ENCODE measurements around the gene SUPT20H. TPM values are rescaled to one million over a fixed set of nuclear protein-coding genes. Genes with fewer than 3 reads are reported as not detected.

Gene SUPT20H
- total RNA-seq, 1 donor from 2014 or later, result 55.3 TPM

DNA sequence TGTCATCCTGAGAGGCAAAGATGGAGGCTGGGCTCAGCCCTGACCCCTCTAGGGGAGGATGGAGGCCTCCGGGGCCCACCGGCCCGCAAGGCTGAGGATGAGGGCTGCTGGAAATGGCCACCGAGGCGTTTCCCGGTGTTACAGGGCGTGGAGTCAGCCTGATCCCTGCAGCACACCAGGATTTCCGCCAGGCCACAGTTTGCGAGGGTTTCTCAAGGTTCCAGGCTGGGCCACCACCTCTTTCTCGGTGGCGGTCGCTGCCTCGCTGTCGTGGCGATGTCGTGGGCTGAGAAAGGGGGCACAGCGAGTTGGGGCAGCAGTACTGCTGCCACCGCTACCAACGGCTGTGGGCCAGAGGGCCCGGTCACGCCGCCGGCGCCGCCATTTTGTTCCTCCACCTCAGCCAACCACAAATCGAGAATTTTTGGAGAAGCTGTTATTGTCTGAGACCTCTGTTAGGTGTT, 45.8 kb upstream of the SUPT20H start, which contains the start of gene CSNK1A1L:
Gene CSNK1A1L (minus strand): TSS at position 414 of the 464 bp plus-strand sequence. CDS start 408 bp downstream, at position 6.
- Histone ChIP-seq H3K36me3 (no peaks in the 10 kb centered on the region), H3K27ac (no peak within 1 kb of the TSS), H3K4me1 (no peaks in the 10 kb centered on the region), H3K4me3 (no peak within 1 kb of the TSS), H3K27me3 (ENCODE audit: low read depth) (peaks cover 5% of the 10 kb centered on the region), H3K9me3 (no peaks in the 10 kb centered on the region)
- intact Hi-C loops (cut with DNase I), result loop anchor here (10.0 kb wide), 1 partner anchor 500 kb away; no protein-coding TSS in a partner anchor
- ATAC-seq (no peak), DNase-seq (no peak)
- TF ChIP-seq, protein P1, sequence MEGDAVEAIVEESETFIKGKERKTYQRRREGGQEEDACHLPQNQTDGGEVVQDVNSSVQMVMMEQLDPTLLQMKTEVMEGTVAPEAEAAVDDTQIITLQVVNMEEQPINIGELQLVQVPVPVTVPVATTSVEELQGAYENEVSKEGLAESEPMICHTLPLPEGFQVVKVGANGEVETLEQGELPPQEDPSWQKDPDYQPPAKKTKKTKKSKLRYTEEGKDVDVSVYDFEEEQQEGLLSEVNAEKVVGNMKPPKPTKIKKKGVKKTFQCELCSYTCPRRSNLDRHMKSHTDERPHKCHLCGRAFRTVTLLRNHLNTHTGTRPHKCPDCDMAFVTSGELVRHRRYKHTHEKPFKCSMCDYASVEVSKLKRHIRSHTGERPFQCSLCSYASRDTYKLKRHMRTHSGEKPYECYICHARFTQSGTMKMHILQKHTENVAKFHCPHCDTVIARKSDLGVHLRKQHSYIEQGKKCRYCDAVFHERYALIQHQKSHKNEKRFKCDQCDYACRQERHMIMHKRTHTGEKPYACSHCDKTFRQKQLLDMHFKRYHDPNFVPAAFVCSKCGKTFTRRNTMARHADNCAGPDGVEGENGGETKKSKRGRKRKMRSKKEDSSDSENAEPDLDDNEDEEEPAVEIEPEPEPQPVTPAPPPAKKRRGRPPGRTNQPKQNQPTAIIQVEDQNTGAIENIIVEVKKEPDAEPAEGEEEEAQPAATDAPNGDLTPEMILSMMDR (IDR thresholded peaks at IDR 0.05), result no peak

DNA sequence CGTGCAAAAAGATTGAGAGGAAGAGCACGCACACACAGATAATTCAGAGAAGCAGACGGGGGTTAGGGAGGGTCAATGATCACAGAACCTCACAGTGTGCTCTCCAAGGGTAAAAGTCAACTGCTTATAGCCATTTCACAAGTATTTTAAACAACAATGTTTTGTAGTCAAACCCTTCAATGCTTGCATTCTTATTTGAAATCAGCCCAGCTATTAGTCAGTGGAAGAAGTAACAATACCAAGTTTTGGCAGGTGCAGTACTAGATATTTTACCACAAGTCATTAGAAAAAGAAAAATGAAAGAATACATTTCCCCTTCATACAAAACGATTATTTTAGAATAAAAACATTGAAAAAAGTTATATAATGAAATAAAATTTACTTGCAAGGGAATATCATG, 43.4 kb upstream of the SUPT20H start:
- DNase-seq, result no peak
- Histone ChIP-seq H3K27me3 (ENCODE audit: low read depth) (peaks cover 5% of the 10 kb centered on the region), H3K27ac (no peak overlapping the region), H3K9me3 (no peaks in the 10 kb centered on the region), H3K4me1 (no peaks in the 10 kb centered on the region), H3K36me3 (no peaks in the 10 kb centered on the region), H3K4me3 (no peak overlapping the region)
- ATAC-seq, result no peak
- TF ChIP-seq, protein P1 (IDR thresholded peaks at IDR 0.05), result no peak
- intact Hi-C loops (cut with DNase I), result loop anchor here (10.0 kb wide), 1 partner anchor 502 kb away; no protein-coding TSS in a partner anchor

GRCh38 chr13:37101201-37101600, 41.7 kb upstream of the SUPT20H start:
- no peak overlapping the region for H3K27ac ChIP-seq
- TF ChIP-seq, protein P1 (IDR thresholded peaks at IDR 0.05), result no peak
- no peaks in the 10 kb centered on the region for H3K4me1 ChIP-seq
- intact Hi-C loops (cut with DNase I), result loop anchor here (10.0 kb wide), 1 partner anchor 504 kb away; no protein-coding TSS in a partner anchor
- no peaks in the 10 kb centered on the region for H3K36me3 ChIP-seq
- ATAC-seq, result no peak
- H3K9me3 ChIP-seq, result no peaks in the 10 kb centered on the region
- H3K4me3 ChIP-seq, result no peak overlapping the region
- no peak for DNase-seq
- H3K27me3 ChIP-seq (ENCODE audit: low read depth), result peaks cover 5% of the 10 kb centered on the region

GRCh38 chr13:37100731-37101130, 41.2 kb upstream of the SUPT20H start:
- H3K9me3 ChIP-seq, result no peaks in the 10 kb centered on the region
- H3K36me3 ChIP-seq, result no peaks in the 10 kb centered on the region
- ATAC-seq (no peak), DNase-seq (no peak)
- H3K4me3 ChIP-seq, result no peak overlapping the region
- peaks cover 5% of the 10 kb centered on the region for H3K27me3 ChIP-seq (ENCODE audit: low read depth)
- H3K27ac ChIP-seq, result no peak overlapping the region
- no peaks in the 10 kb centered on the region for H3K4me1 ChIP-seq
- TF ChIP-seq, protein P1 (IDR thresholded peaks at IDR 0.05), result no peak
- intact Hi-C loops (cut with DNase I), result loop anchor here (10.0 kb wide), 1 partner anchor 504 kb away; no protein-coding TSS in a partner anchor

- TF ChIP-seq, protein P1 (IDR thresholded peaks at IDR 0.05), result no peak
- Histone ChIP-seq H3K9me3 (no peaks in the 10 kb centered on the region), H3K27me3 (ENCODE audit: low read depth) (no peaks in the 10 kb centered on the region), H3K4me3 (no peak overlapping the region), H3K36me3 (no peaks in the 10 kb centered on the region), H3K27ac (no peak overlapping the region), H3K4me1 (no peaks in the 10 kb centered on the region)
- intact Hi-C loops (cut with DNase I), result no loop called here
- no peak for DNase-seq
- ATAC-seq, result no peak
Observed at GRCh38 chr13:37097076-37097475, 37.6 kb upstream of the SUPT20H start.

All from lower lobe of right lung (tissue), 2 donors.